Skin of body (tissue), 3 donors: Measurements from ENCODE around the gene P4HA1. TPM values are rescaled to one million over a fixed set of nuclear protein-coding genes. Genes with fewer than 3 reads are reported as not detected.
A peak's percentile ranks its signal among the peaks of the same experiment; 100 is the strongest.

Experiments
- DNase-seq: peaks from one replicate; lab custom pipeline; 2025; lab: John Stamatoyannopoulos, UW
- small RNA-seq: library from RNA; depleted of rRNA; stranded (forward); fragments of <200 nt; gene quantifications from one replicate; pipeline ENCODE3, GENCODE V24; 2014; ENCODE audit warnings: low replicate concordance
- total RNA-seq: library from RNA; depleted of rRNA; stranded (reverse); fragments of >200 nt; gene quantifications from one replicate; pipeline ENCODE4 v1.2.3, GENCODE V29; 2014

Gene P4HA1
- total RNA-seq, 1 donor from 2014 or later = 65.1 TPM

GRCh38 chr10:72981028-72981881 is 115.4 kb downstream of the P4HA1 start:
- DNase-seq = no peak

GRCh38 chr10:72980348-72980747 is 116.3 kb downstream of the P4HA1 start:
- no peak for DNase-seq

GRCh38 chr10:72979709-72980108 is 117.0 kb downstream of the P4HA1 start:
- DNase-seq = no peak

- DNase-seq = no peak
These were observed 119.8 kb downstream of the P4HA1 start for GRCh38 chr10:72976886-72977285.

Small RNAs within 50 kb of the gene (small RNA-seq; reads per million reads assigned to genes)
- gene RF00019 = not detected
- 1.3 reads per million, percentile 82 among the genes with 10 or more reads in this experiment for gene SNORA11F

Other genes starting within 250 kb of the P4HA1 start
- gene OIT3, start 203.1 kb downstream of the P4HA1 start, total RNA-seq = 2.9 TPM
- not detected for gene PLA2G12B, start 142.1 kb downstream of the P4HA1 start, total RNA-seq
- 0.59 TPM for gene NUDT13, start 13.6 kb upstream of the P4HA1 start, total RNA-seq
- 25.8 TPM for gene ECD, start 71.1 kb upstream of the P4HA1 start, total RNA-seq
- 25.6 TPM for gene FAM149B1, start 71.3 kb upstream of the P4HA1 start, total RNA-seq
- 17.2 TPM for gene DNAJC9, start 150.4 kb upstream of the P4HA1 start, total RNA-seq
- gene MRPS16, start 155.8 kb upstream of the P4HA1 start, total RNA-seq = 35.4 TPM